AG04450 (cell line): ENCODE results near the gene APOM. TPM values are rescaled to one million over a fixed set of nuclear protein-coding genes. Genes with fewer than 3 reads are reported as not detected.

ENCODE experiments used
- CTCF ChIA-PET: fragments of 300-600, 350-600 bp; formaldehyde crosslinking; extraction: SDS; loops from one replicate; lab custom pipeline; 2022; ENCODE audit warnings: antibody characterized with exemption, inconsistent platforms; lab: Charles Lee
- POLR2A ChIA-PET: fragments of 350-600 bp; formaldehyde crosslinking; extraction: SDS; loops from one replicate; lab custom pipeline; 2021; ENCODE audit warnings: antibody characterized with exemption, inconsistent platforms; lab: Yijun Ruan, JAX
- DNase-seq: peaks from one replicate; pipeline ENCODE4 v3.0.0-alpha.2; 2011; ENCODE audit warnings: low read depth, low spot score
- H3K27ac ChIP-seq: one replicate; pipeline ENCODE4 v1.5.1; 2012; ENCODE audit warnings: low read depth, low read length, control low read depth
- H3K27me3 ChIP-seq: one replicate; pipeline ENCODE4 v1.6.0; 2012; ENCODE audit warnings: low read length; ENCODE audit not compliant: control insufficient read depth, insufficient read depth
- H3K4me3 ChIP-seq: 2 replicates; pipeline ENCODE4 v1.5.1; 2011; ENCODE audit warnings: mild to moderate bottlenecking, low read depth, low read length, control low read depth
- H3K9me3 ChIP-seq: 2 replicates; pipeline ENCODE4 v1.5.1; 2012; ENCODE audit warnings: low read length; ENCODE audit not compliant: control insufficient read depth, insufficient read depth
- CTCF ChIP-seq: IDR thresholded peaks from 2 replicates; pipeline ENCODE4 v1.5.1; 2011; ENCODE audit warnings: low read depth, low read length, control low read depth, inconsistent platforms
- polyA plus RNA-seq: library from polyadenylated mRNA; depleted of rRNA; stranded (reverse); fragments of >200 nt; gene quantifications from 2 replicates; pipeline ENCODE4 v1.2.3, GENCODE V29; 2011

Gene APOM
- polyA plus RNA-seq, 1 experiment, result 2.8 TPM

- DNase-seq, result no peak
- no peak for TF ChIP-seq CTCF
- CTCF ChIA-PET, result no interaction called here
- Histone ChIP-seq H3K27me3 (no peaks in the 10 kb centered on the region), H3K9me3 (no peaks in the 10 kb centered on the region), H3K4me3 (no peak overlapping the region), H3K27ac (no peak overlapping the region)
- POLR2A ChIA-PET, result no interaction called here
Observed at GRCh38 chr6:31630177-31630934, 25.3 kb upstream of the APOM start.

GRCh38 chr6:31631209-31631608 lies 24.5 kb upstream of the APOM start:
- Histone ChIP-seq H3K27ac (no peak overlapping the region), H3K4me3 (no peak overlapping the region), H3K9me3 (no peaks in the 10 kb centered on the region), H3K27me3 (no peaks in the 10 kb centered on the region)
- ChIA-PET POLR2A (no interaction called here), CTCF (no interaction called here)
- no peak for DNase-seq
- no peak for TF ChIP-seq CTCF

GRCh38 chr6:31631681-31632278 lies 23.9 kb upstream of the APOM start:
- DNase-seq, result no peak
- Histone ChIP-seq H3K27me3 (no peaks in the 10 kb centered on the region), H3K4me3 (no peak overlapping the region), H3K27ac (no peak overlapping the region), H3K9me3 (no peaks in the 10 kb centered on the region)
- ChIA-PET CTCF (no interaction called here), POLR2A (no interaction called here)
- no peak for TF ChIP-seq CTCF

GRCh38 chr6:31632279-31632946 lies 23.3 kb upstream of the APOM start:
- no peak for DNase-seq
- H3K27me3 ChIP-seq, result no peaks in the 10 kb centered on the region
- ChIA-PET CTCF (no interaction called here), POLR2A (no interaction called here)
- H3K27ac ChIP-seq, result no peak overlapping the region
- no peak for TF ChIP-seq CTCF
- no peaks in the 10 kb centered on the region for H3K9me3 ChIP-seq
- no peak overlapping the region for H3K4me3 ChIP-seq

GRCh38 chr6:31633447-31633846 lies 22.2 kb upstream of the APOM start:
- Histone ChIP-seq H3K27ac (no peak overlapping the region), H3K4me3 (no peak overlapping the region), H3K9me3 (no peaks in the 10 kb centered on the region), H3K27me3 (no peaks in the 10 kb centered on the region)
- ChIA-PET CTCF (no interaction called here), POLR2A (no interaction called here)
- DNase-seq, result no peak
- TF ChIP-seq CTCF, result no peak
